Right lobe of liver (tissue), 6 donors: Measurements from ENCODE around the gene PGBD5. TPM values are rescaled to one million over a fixed set of nuclear protein-coding genes. Genes with fewer than 3 reads are reported as not detected.

ENCODE experiments used
- ATAC-seq, 4 donors: fragments of 200-7000 bp; cut with Tn5 transposase; one replicate each; pipeline ENCODE4 v1.9.1; 2020; ENCODE audit warnings: mild to moderate bottlenecking in 4 of 4, moderate library complexity in 4 of 4
- DNase-seq, 3 donors: peaks; one replicate each; pipeline ENCODE4 v3.0.0-alpha.2; 2020
- H3K27ac ChIP-seq, 3 donors: fragments of 200-600 bp; one replicate each; pipeline ENCODE4 v1.8.0; 2022
- H3K27me3 ChIP-seq, 2 donors: fragments of 200-600 bp; one replicate each; pipeline ENCODE4 v1.8.0; 2022
- H3K36me3 ChIP-seq, 4 donors: fragments of 200-600 bp; sonication (generic) in 1 of 4; one replicate each; pipeline versions ENCODE4 v1.5.1 to v1.8.0; 2017 to 2022; ENCODE audit warnings: control low read depth in 1 of 4
- H3K4me1 ChIP-seq, 4 donors: fragments of 200-600 bp; sonication (generic) in 1 of 4; one replicate each; pipeline versions ENCODE4 v1.5.1 to v1.8.0; 2017 to 2022; ENCODE audit warnings: control low read depth in 1 of 4
- H3K4me3 ChIP-seq, 3 donors: fragments of 200-600 bp; one replicate each; pipeline ENCODE4 v1.8.0; 2022
- H3K9me3 ChIP-seq, 4 donors: fragments of 200-600 bp; sonication (generic) in 1 of 4; one replicate each; pipeline versions ENCODE4 v1.5.1 to v1.8.0; 2017 to 2022; ENCODE audit warnings: control low read depth in 1 of 4
- CTCF ChIP-seq, 4 donors: fragments of 200-600 bp in 3 of 4; fragments of 450-650 bp in 1 of 4; IDR thresholded peaks; one replicate each; pipeline versions ENCODE4 v1.5.1 to v1.8.0; 2016 to 2022; ENCODE audit warnings: antibody characterized with exemption in 4 of 4, mild to moderate bottlenecking in 2 of 4
- POLR2A ChIP-seq: fragments of 450-650 bp; IDR thresholded peaks from one replicate; pipeline ENCODE4 v1.6.1; 2017; ENCODE audit warnings: antibody characterized with exemption, mild to moderate bottlenecking
- WGBS: methylation state at CpG from one replicate; pipeline ENCODE4 v1.1.6; 2018; ENCODE audit warnings: low coverage, low lambda C conversion rate; ENCODE audit not compliant: insufficient coverage; ENCODE audit errors: missing lambda C conversion rate; 5-methylcytosine and 5-hydroxymethylcytosine counted together
- intact Hi-C, 2 donors: fragments of 100-400 bp; cut with DNase I; formaldehyde crosslinking; loops; one replicate each; pipeline versions ENCODE4 v1.11.2 to v1.14.1; 2022
- total RNA-seq, 6 experiments: library from RNA; depleted of rRNA in 2 of 6; stranded (reverse); fragments of >200 nt in 2 of 6; fragmentation: NEBNext Ultra II Directional in 3 of 6; extraction: Animal tissue kit (Norgen Biotek cat#: 25700) in 3 of 6; gene quantifications; one replicate each; pipeline versions ENCODE4 v1.1.0 to v1.2.4, GENCODE V29; 2016 to 2023
- donor health status: DM: no; HTN: yes; CAD: no.
- donor health status: DM: no; HTN: no; CAD: no.
- donor health status: DM: no; HTN: no; CAD: no.
- donor health status: DM: no; HTN: yes; CAD: no.
- donor health status: DM: no; HTN: yes; CAD: no.

The PGBD5 gene
- total RNA-seq, 6 experiments from 2014 or later: 0.80 to 6.4 (median 2.4) TPM

DNA sequence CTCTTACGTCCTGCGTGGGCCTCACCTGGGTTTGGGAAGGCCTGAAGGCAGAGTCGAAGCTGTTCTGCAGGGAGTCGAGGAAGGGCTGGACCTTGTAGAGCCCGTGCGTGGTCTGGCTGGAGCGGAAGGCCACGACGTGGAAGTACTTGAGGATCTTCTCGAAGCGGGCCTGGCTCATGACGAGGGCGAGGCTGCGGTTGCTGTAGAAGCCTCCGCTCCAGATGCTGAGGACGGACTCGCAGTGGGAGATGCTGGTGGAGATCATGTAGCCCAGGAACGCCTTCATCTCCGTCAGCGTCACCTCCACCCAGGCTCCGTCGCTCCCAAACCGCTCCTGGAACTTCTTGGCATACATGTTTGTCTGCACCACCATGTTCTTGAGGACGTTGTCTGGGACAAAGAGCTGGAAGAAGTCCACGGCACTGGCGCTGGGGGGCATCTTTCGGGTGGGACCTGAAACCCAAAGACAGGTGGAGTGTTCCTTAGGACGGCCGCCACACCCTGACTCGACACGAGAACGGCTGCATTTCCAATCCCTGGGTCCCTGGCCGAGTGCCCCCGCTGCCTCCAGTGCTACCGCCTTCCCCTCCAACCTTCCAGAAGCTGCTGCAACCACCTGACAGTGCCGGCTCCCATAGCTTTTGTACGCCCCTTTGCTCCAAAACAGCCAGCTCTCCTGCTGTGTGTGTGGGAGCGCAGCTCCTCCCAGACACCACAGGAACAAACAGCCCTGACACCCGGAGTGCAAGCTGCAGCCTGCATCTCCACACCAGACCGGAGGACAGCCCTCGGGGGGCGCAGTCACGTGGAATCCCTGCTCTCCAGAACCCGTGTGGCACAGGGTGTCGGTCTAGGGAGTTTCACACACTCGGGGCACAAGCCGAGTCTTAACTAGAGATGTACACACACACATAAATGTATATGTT is 69.0 kb downstream of the PGBD5 start:
- ATAC-seq: no peak
- intact Hi-C loops: no loop called here
- TF ChIP-seq CTCF (IDR thresholded peaks at IDR 0.05) (no peak), POLR2A (no peak)
- H3K4me3 ChIP-seq: no peak overlapping the region
- H3K27ac ChIP-seq: no peak overlapping the region
- no peaks in the 10 kb centered on the region for H3K9me3 ChIP-seq
- no peaks in the 10 kb centered on the region for H3K27me3 ChIP-seq
- H3K36me3 ChIP-seq: no peaks in the 10 kb centered on the region
- H3K4me1 ChIP-seq: peaks cover 0 to 5% (median 0%) of the 10 kb centered on the region in 4 donors
- WGBS: 82% methylated on average over 10 of the region's 47 CpGs
- DNase-seq: no peak

GRCh38 chr1:230356190-230356589 is 69.9 kb downstream of the PGBD5 start:
- H3K4me1 ChIP-seq: peaks cover 0 to 14% (median 2%) of the 10 kb centered on the region in 4 donors
- WGBS: 90% methylated on average over 3 of the region's 6 CpGs
- H3K27ac ChIP-seq: no peak overlapping the region
- H3K27me3 ChIP-seq: no peaks in the 10 kb centered on the region
- DNase-seq: no peak
- no peaks in the 10 kb centered on the region for H3K9me3 ChIP-seq
- H3K36me3 ChIP-seq: no peaks in the 10 kb centered on the region
- intact Hi-C loops: no loop called here
- TF ChIP-seq CTCF (IDR thresholded peaks at IDR 0.05): no peak
- no peak for TF ChIP-seq POLR2A
- H3K4me3 ChIP-seq: no peak overlapping the region
- no peak for ATAC-seq

DNA sequence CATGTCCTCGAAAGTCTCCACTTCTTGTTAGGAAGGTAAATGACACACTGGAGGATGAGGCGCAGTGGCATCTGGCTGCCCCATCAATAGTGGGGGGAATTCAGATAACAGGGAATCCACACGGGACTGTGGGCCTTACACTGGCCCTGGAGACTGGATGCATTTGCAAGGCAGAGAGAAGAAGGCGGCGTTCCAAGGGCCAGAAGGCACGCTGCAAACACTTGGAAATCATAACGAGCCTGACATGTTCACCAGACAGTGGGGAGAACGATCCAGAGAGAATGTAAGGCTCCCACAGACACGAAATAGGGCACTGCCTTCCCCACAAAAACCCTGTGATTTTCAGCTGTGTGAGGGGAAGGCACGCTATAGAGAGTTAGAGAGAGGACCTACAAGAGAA is 70.5 kb downstream of the PGBD5 start:
- ATAC-seq (no peak), DNase-seq (no peak)
- 77% methylated on average over 8 of the region's 10 CpGs for WGBS
- H3K36me3 ChIP-seq: no peaks in the 10 kb centered on the region
- H3K4me1 ChIP-seq: peaks cover 0 to 20% (median 5%) of the 10 kb centered on the region in 4 donors
- no peak overlapping the region for H3K4me3 ChIP-seq
- intact Hi-C loops: no loop called here
- H3K9me3 ChIP-seq: no peaks in the 10 kb centered on the region
- H3K27ac ChIP-seq: no peak overlapping the region
- TF ChIP-seq POLR2A: no peak
- no peak for TF ChIP-seq CTCF (IDR thresholded peaks at IDR 0.05)
- H3K27me3 ChIP-seq: no peaks in the 10 kb centered on the region

DNA sequence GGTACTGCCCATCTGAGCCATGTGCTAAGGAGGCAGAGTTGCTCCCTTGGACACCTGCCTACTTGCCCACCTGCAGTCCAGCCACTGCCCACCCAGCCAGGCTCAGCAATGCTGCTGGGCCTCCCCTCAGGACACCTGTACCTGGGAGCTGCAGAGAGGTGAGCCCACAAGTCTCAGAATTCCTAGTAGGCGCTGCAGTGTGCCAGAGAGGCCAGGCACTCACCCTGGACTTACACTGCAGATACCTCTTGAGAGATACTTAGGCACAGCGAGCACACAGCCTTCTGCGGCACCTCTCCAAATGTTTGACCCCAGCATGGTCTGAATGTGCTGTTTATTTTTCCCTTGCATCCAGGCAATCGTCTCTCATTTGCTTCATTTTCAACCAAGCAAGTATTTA is 71.0 kb downstream of the PGBD5 start:
- no peaks in the 10 kb centered on the region for H3K9me3 ChIP-seq
- no peaks in the 10 kb centered on the region for H3K27me3 ChIP-seq
- H3K4me1 ChIP-seq: peaks cover 0 to 24% (median 7%) of the 10 kb centered on the region in 4 donors
- WGBS: 60% methylated on average over 1 of the region's 4 CpGs
- H3K36me3 ChIP-seq: no peaks in the 10 kb centered on the region
- no peak overlapping the region for H3K27ac ChIP-seq
- ATAC-seq: no peak
- TF ChIP-seq CTCF (IDR thresholded peaks at IDR 0.05): no peak
- TF ChIP-seq POLR2A: no peak
- no peak for DNase-seq
- intact Hi-C loops: no loop called here
- no peak overlapping the region for H3K4me3 ChIP-seq
